GM23338 (cell line): ENCODE data around the gene TRIM43B. TPM values are rescaled to one million over a fixed set of nuclear protein-coding genes. Genes with fewer than 3 reads are reported as not detected.
A peak's percentile ranks its signal among the peaks of the same experiment; 100 is the strongest.
"Not testable (repeated sequence)": the region's sequence is repeated elsewhere in the genome, so short reads cannot be mapped to it uniquely, and the experiment has no call there.

Source experiments
- ATAC-seq: fragments of 200-7000 bp; cut with Tn5 transposase; 3 replicates; pipeline ENCODE4 v1.9.1; 2020
- DNase-seq: peaks from one replicate; pipeline ENCODE4 v3.0.0-alpha.2; 2015; ENCODE audit warnings: low spot score
- H2AFZ ChIP-seq: fragments of 200-600 bp; sonication (generic); 2 replicates; pipeline ENCODE4 v1.8.0; 2016; ENCODE audit warnings: antibody characterized with exemption, mild to moderate bottlenecking, moderate library complexity
- H3F3A ChIP-seq: fragments of 200-600 bp; sonication (generic); replicated peaks from 2 replicates; pipeline ENCODE4 v1.8.0; 2017; ENCODE audit warnings: antibody characterized with exemption, mixed run types, low read depth
- H3K27ac ChIP-seq: fragments of 200-600 bp; sonication (generic); 2 replicates; pipeline ENCODE4 v1.6.1; 2016; ENCODE audit warnings: low read depth
- H3K27me3 ChIP-seq: fragments of 200-600 bp; sonication (generic); 2 replicates; pipeline ENCODE4 v1.8.0; 2016; ENCODE audit warnings: mild to moderate bottlenecking, mixed run types, moderate library complexity; ENCODE audit not compliant: insufficient read depth
- H3K36me3 ChIP-seq: fragments of 200-600 bp; sonication (generic); 2 replicates; pipeline ENCODE4 v1.8.0; 2016; ENCODE audit warnings: mild to moderate bottlenecking; ENCODE audit not compliant: insufficient read depth
- H3K4me1 ChIP-seq: fragments of 200-600 bp; sonication (generic); 2 replicates; pipeline ENCODE4 v1.8.0; 2016; ENCODE audit warnings: mild to moderate bottlenecking, moderate library complexity; ENCODE audit not compliant: insufficient read depth
- H3K4me2 ChIP-seq: fragments of 200-600 bp; sonication (generic); 2 replicates; pipeline ENCODE4 v1.7.1; 2017; ENCODE audit warnings: mixed run types
- H3K4me3 ChIP-seq: fragments of 200-600 bp; sonication (generic); 2 replicates; pipeline ENCODE4 v1.6.1; 2016; ENCODE audit warnings: mixed run types
- H3K79me2 ChIP-seq: fragments of 200-600 bp; sonication (generic); replicated peaks from 2 replicates; pipeline ENCODE4 v1.8.0; 2017; ENCODE audit warnings: mild to moderate bottlenecking; ENCODE audit not compliant: insufficient read depth
- H3K9me2 ChIP-seq: fragments of 200-600 bp; sonication (generic); 2 replicates; pipeline ENCODE4 v1.8.0; 2017; ENCODE audit not compliant: insufficient read depth
- H4K20me1 ChIP-seq: fragments of 200-600 bp; sonication (generic); replicated peaks from 2 replicates; pipeline ENCODE4 v1.8.0; 2017; ENCODE audit warnings: mild to moderate bottlenecking; ENCODE audit not compliant: insufficient read depth
- H3K27ac Mint-ChIP-seq: 2 replicates; pipeline ENCODE4 v1.8.0; 2020; ENCODE audit warnings: inconsistent platforms, mild to moderate bottlenecking, moderate library complexity, mixed read lengths
- H3K27me3 Mint-ChIP-seq: 3 replicates; pipeline ENCODE4 v1.8.0; 2022; ENCODE audit warnings: low read depth, mild to moderate bottlenecking, moderate library complexity, mixed read lengths, inconsistent platforms; ENCODE audit not compliant: insufficient read depth, poor library complexity
- H3K36me3 Mint-ChIP-seq: 3 replicates; pipeline ENCODE4 v1.8.0; 2021; ENCODE audit warnings: low read depth, mild to moderate bottlenecking, inconsistent platforms, moderate library complexity, mixed read lengths
- H3K4me1 Mint-ChIP-seq: 3 replicates; pipeline ENCODE4 v1.8.0; 2020; ENCODE audit warnings: mild to moderate bottlenecking, inconsistent platforms, mixed read lengths
- H3K4me3 Mint-ChIP-seq: 3 replicates; pipeline ENCODE4 v1.8.0; 2021; ENCODE audit warnings: moderate library complexity, mild to moderate bottlenecking, inconsistent platforms, mixed read lengths
- H3K9me3 Mint-ChIP-seq: 3 replicates; pipeline ENCODE4 v1.8.0; 2020; ENCODE audit warnings: moderate library complexity, mild to moderate bottlenecking, inconsistent platforms, mixed read lengths
- polyA plus RNA-seq: library from polyadenylated mRNA; unstranded; fragments of >200 nt; fragmentation: Nextera tagmentation; extraction: Ambion mirVana; gene quantifications from 2 replicates; pipeline ENCODE4 v1.2.1, GENCODE V29; 2016
- total RNA-seq: library from RNA; depleted of rRNA; stranded (reverse); fragments of >200 nt; shearing (Covaris generic); gene quantifications from 2 replicates; pipeline ENCODE4 v1.2.3, GENCODE V29; 2014

TRIM43B gene
- total and polyA plus RNA-seq, 2 experiments from 2014 or later = 0.44 to 0.66 TPM

DNA sequence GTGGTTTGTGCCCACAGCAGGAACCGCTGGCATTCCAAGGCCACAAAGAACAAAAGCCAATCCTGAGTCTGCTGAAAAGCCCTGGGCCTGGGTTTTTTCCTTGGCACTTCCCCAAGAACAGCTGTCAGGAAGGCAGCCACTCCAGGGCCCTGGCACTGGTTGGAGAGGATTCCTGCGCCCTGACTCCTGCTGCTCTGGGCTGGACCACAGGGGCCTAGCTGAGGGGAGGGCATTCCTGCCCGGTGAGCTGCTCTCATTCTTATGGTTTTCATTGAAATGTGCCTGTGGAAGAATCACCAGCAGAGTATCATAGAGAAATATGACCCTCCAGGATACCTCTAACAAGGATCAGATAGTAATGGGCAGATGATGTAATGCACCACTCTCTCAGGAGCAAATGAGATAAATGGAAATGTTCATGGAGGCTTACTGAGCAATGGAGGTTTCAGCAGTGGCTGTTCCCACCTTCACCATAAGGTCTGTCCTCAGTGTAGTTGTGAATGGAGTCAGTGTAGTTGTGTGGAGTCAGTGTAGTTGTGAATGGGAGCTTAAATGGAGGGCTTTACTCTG, 50.0 kb downstream of the TRIM43B start:
- not testable (repeated sequence) for H3K27me3 Mint-ChIP-seq, H3K27ac ChIP-seq, H3K9me3 Mint-ChIP-seq, H3K9me2 ChIP-seq, H3K4me2 ChIP-seq, H3K27me3 ChIP-seq, H3K27ac Mint-ChIP-seq, H3K79me2 ChIP-seq, H2AFZ ChIP-seq, H3K36me3 Mint-ChIP-seq, H3K4me3 ChIP-seq, DNase-seq, H3K4me1 ChIP-seq, H3K4me1 Mint-ChIP-seq, H4K20me1 ChIP-seq, H3K4me3 Mint-ChIP-seq, H3F3A ChIP-seq, H3K36me3 ChIP-seq
- ATAC-seq = peak; percentile 68

DNA sequence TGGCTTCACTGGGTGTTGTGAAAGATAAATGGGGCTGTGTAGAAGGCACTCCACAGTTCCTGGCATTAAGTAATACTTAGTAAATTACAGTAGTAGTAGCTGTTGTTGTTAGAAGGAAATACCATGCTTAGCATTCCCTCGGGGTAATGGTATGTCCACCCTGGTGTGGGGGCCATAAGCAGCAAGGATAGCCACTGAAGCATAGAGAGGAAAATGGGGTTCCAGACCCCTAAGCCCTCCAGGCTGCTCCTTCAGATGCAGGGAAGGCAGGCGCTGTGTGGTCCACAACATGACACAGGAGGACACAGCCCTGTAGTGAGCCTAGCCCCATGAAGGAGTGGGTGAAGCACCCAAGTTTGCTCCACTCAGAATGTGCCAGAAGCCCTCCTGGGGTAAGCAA, 50.6 kb downstream of the TRIM43B start:
- not testable (repeated sequence) for H3K36me3 ChIP-seq, H3K4me1 Mint-ChIP-seq, H3F3A ChIP-seq, H3K27ac ChIP-seq, H3K4me1 ChIP-seq, H3K4me3 Mint-ChIP-seq, ATAC-seq, H3K27me3 ChIP-seq, H4K20me1 ChIP-seq, H3K36me3 Mint-ChIP-seq, H3K9me2 ChIP-seq, DNase-seq, H2AFZ ChIP-seq, H3K79me2 ChIP-seq, H3K9me3 Mint-ChIP-seq, H3K4me3 ChIP-seq, H3K27me3 Mint-ChIP-seq, H3K27ac Mint-ChIP-seq, H3K4me2 ChIP-seq

DNA sequence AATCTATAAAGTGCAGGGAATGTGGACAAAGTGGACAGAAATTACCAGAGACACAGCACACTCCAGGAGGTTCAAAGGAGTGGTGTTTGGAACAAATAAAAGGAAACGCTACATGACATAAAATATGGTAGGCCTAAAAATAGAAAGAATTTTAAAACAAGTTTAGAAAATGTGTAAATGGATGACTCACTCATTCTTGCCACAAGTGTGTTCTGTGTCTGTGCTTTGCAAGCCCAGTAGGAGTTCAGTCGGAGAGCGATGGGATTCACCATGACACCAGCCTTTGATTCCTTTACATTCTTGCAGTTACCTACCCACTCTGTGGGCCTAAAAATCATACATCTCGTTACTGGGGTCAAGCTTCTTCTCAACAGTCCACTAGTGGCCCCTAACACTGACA, 51.2 kb downstream of the TRIM43B start:
- H3K27me3 ChIP-seq, H3K27ac Mint-ChIP-seq, ATAC-seq, H2AFZ ChIP-seq, H4K20me1 ChIP-seq, H3K36me3 Mint-ChIP-seq, H3K4me3 ChIP-seq, H3K79me2 ChIP-seq, DNase-seq, H3K4me2 ChIP-seq, H3K4me1 ChIP-seq, H3F3A ChIP-seq, H3K4me1 Mint-ChIP-seq, H3K9me3 Mint-ChIP-seq, H3K36me3 ChIP-seq, H3K9me2 ChIP-seq, H3K4me3 Mint-ChIP-seq, H3K27me3 Mint-ChIP-seq, H3K27ac ChIP-seq: not testable (repeated sequence)

GRCh38 chr2:95429748-95430467, 54.6 kb downstream of the TRIM43B start:
- not testable (repeated sequence) for ATAC-seq

DNA sequence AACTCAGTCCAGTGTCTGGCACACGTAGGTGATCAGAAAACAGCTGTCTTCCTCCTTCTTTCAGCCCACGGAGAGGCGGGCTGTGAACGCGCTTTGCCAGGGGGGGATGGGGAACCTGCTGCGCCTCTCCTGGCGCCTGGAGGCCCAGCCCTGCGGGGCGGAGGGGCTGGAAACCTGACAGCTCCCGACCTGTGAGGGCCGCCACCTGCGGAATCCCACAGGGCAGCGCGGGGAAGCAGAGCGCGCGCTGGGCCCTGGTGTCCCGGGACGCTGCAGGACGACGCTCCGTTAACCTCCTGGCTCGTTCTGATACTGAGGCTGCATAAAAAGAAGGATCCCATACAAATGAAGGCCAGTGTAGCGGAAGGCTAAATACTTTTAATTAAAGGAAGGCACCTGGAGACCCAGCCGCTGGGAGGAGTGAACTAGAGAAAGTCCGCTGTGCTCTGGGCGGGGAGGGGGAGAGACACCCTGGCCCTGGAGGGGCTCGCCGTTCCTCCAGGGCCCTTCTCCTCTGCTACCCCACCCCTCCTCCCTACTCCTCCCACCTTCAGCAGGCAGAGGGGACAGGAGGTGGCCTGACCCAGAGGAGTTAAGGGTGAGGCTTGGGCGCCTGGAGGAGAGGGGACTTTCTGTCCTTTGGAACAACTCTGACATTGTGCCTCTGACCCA, 57.2 kb downstream of the TRIM43B start:
- H3K79me2 ChIP-seq, H3K36me3 Mint-ChIP-seq, H3K9me2 ChIP-seq, H4K20me1 ChIP-seq, H2AFZ ChIP-seq, H3K9me3 Mint-ChIP-seq, H3K27me3 ChIP-seq, H3K4me1 ChIP-seq, H3K27ac Mint-ChIP-seq, H3K36me3 ChIP-seq, DNase-seq, H3K27me3 Mint-ChIP-seq, H3F3A ChIP-seq, H3K27ac ChIP-seq, H3K4me1 Mint-ChIP-seq: not testable (repeated sequence)
- Histone ChIP-seq H3K4me2 (peak overlapping the region; percentile 71), H3K4me3 (peak overlapping the region; percentile 42)
- ATAC-seq = peak; percentile 96
- peak overlapping the region; percentile 44; the same call in 1 of the 3 replicates for H3K4me3 Mint-ChIP-seq

More at GRCh38 chr2:95429748-95430467, 54.6 kb downstream of the TRIM43B start:
- not testable (repeated sequence) for H3K36me3 ChIP-seq, H3K4me1 ChIP-seq, H3K27me3 ChIP-seq, H3K36me3 Mint-ChIP-seq, H3F3A ChIP-seq, H3K27me3 Mint-ChIP-seq, H3K27ac ChIP-seq, H2AFZ ChIP-seq, H4K20me1 ChIP-seq, H3K4me1 Mint-ChIP-seq, H3K27ac Mint-ChIP-seq, H3K4me3 Mint-ChIP-seq, DNase-seq, H3K4me3 ChIP-seq, H3K9me3 Mint-ChIP-seq, H3K4me2 ChIP-seq, H3K79me2 ChIP-seq, H3K9me2 ChIP-seq
